ENCODE measurements around the gene CLMP. TPM values are rescaled to one million over a fixed set of nuclear protein-coding genes. Genes with fewer than 3 reads are reported as not detected.

Gene CLMP
- polyA plus RNA-seq, 1 donor (not counting 4 experiments of a cell fraction or from before 2014, with no cell fraction given) = 2.7 TPM

DNA sequence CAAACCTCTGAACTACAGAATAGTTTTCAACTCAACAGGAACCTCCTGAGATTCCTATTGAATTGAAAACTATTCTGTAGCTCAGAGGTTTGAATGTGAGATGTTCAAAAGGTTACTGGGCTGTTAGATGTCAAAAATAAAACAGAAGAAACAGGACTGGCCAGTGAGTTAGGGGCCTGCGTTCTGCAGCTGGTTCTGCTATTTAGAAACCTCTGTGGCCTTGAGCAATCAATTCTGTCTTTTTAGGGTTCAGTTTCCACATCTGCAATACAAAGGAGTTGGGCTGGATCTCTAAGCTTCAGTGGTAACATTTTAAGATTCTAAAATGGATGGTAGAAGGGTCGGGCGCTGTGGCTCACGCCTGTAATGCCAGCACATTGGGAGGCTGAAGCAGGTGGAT, 55.8 kb downstream of the CLMP start:
- Histone ChIP-seq H4K20me1 (ENCODE audit: control insufficient read depth, extremely low read depth, insufficient read depth, low read length) (no peaks in the 10 kb centered on the region), H3K79me2 (ENCODE audit: control insufficient read depth, insufficient read depth, low read length) (no peaks in the 10 kb centered on the region), H3K27me3 (ENCODE audit: control insufficient read depth, extremely low read depth, insufficient read depth, low read length) (no peaks in the 10 kb centered on the region), H2AFZ (ENCODE audit: control insufficient read depth, low read length) (no peak overlapping the region), H3K27ac (ENCODE audit: control insufficient read depth, insufficient read depth, low read length) (no peak overlapping the region), H3K9ac (ENCODE audit: control insufficient read depth, extremely low read depth, insufficient read depth, low read length) (no peak overlapping the region), H3K9me1 (ENCODE audit: control insufficient read depth, extremely low read depth, insufficient read depth, low read length) (no peaks in the 10 kb centered on the region), H3K4me3 (ENCODE audit: control insufficient read depth in 2 of 3, extremely low read depth in 1 of 3, insufficient read depth in 2 of 3, low read depth in 1 of 3, low read length in 3 of 3) (no peak overlapping the region), H3K9me3 (ENCODE audit: control insufficient read depth, low read depth, low read length) (no peaks in the 10 kb centered on the region), H3K4me1 (ENCODE audit: control insufficient read depth, extremely low read depth, insufficient read depth, low read length) (no peaks in the 10 kb centered on the region), H3K36me3 (ENCODE audit: control insufficient read depth in 2 of 2, extremely low read depth in 1 of 2, insufficient read depth in 2 of 2, low read length in 2 of 2) (no peaks in the 10 kb centered on the region), H3K4me2 (ENCODE audit: control insufficient read depth, extremely low read depth, insufficient read depth, low read depth, low read length) (no peak overlapping the region)
- DNase-seq (ENCODE audit: low read depth, low spot score) (no peak), FAIRE-seq (no peak)
- dilution Hi-C loops (cut with MboI; ENCODE audit: extremely low pct_ligation_motif_present, low sequenced_read_pairs) = no loop called here
- TF ChIP-seq, protein P1, sequence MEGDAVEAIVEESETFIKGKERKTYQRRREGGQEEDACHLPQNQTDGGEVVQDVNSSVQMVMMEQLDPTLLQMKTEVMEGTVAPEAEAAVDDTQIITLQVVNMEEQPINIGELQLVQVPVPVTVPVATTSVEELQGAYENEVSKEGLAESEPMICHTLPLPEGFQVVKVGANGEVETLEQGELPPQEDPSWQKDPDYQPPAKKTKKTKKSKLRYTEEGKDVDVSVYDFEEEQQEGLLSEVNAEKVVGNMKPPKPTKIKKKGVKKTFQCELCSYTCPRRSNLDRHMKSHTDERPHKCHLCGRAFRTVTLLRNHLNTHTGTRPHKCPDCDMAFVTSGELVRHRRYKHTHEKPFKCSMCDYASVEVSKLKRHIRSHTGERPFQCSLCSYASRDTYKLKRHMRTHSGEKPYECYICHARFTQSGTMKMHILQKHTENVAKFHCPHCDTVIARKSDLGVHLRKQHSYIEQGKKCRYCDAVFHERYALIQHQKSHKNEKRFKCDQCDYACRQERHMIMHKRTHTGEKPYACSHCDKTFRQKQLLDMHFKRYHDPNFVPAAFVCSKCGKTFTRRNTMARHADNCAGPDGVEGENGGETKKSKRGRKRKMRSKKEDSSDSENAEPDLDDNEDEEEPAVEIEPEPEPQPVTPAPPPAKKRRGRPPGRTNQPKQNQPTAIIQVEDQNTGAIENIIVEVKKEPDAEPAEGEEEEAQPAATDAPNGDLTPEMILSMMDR (optimal IDR thresholded peaks at IDR 0.05 in 1 of 3, IDR thresholded peaks at IDR 0.05 in 1 of 3, conservative IDR thresholded peaks at IDR 0.05 in 1 of 3; ENCODE audit: extremely low read depth in 1 of 3, insufficient read depth in 2 of 3, low read length in 3 of 3) = no peak
- no peak for TF ChIP-seq EZH2 (IDR thresholded peaks at IDR 0.05; ENCODE audit: low read length)

DNA sequence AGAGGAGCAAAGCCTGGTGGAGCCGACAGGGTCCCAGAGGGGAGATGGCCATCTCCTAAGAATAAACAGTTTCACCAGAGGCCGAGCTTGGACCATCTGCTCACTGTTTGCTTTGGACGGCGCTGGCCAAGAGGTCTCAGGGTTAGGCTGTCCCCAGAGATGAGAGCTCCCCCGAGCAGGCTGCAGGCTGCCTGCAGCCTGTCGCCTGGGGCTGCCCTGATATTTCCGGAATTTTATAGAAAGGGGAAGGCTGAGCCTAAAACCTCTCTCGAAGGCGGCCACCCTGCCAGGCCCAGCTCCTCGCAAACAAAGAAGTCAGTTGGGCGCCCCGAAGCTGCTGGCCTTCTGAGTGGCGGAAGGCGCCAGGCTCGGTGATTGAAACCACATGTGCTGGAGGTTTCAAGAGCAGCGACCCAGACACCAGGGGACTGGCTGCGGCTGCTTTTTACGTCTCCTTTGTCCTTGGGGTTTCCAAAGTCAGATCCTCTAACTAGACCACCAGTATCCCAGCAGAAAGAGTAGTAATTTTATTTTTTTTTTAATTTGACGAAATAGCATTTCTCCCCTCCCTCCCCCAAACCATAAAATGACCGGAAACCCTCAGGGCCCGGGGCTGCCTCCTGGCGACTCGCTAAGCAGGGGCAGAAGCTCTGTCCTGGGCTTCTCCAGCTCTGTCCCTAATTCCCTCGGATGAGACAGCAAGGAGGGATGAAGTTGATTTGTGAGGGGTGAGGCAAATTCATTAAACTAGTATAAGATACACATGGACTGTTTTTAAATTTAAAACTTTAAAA, 57.4 kb downstream of the CLMP start:
- Histone ChIP-seq H3K4me2 (ENCODE audit: control insufficient read depth, extremely low read depth, insufficient read depth, low read depth, low read length) (no peak overlapping the region), H3K36me3 (ENCODE audit: control insufficient read depth in 2 of 2, extremely low read depth in 1 of 2, insufficient read depth in 2 of 2, low read length in 2 of 2) (no peaks in the 10 kb centered on the region), H3K27me3 (ENCODE audit: control insufficient read depth, extremely low read depth, insufficient read depth, low read length) (no peaks in the 10 kb centered on the region), H3K4me3 (ENCODE audit: control insufficient read depth in 2 of 3, extremely low read depth in 1 of 3, insufficient read depth in 2 of 3, low read depth in 1 of 3, low read length in 3 of 3) (no peak overlapping the region), H2AFZ (ENCODE audit: control insufficient read depth, low read length) (no peak overlapping the region), H3K9me1 (ENCODE audit: control insufficient read depth, extremely low read depth, insufficient read depth, low read length) (no peaks in the 10 kb centered on the region), H3K9ac (ENCODE audit: control insufficient read depth, extremely low read depth, insufficient read depth, low read length) (no peak overlapping the region), H4K20me1 (ENCODE audit: control insufficient read depth, extremely low read depth, insufficient read depth, low read length) (no peaks in the 10 kb centered on the region), H3K79me2 (ENCODE audit: control insufficient read depth, insufficient read depth, low read length) (no peaks in the 10 kb centered on the region), H3K27ac (ENCODE audit: control insufficient read depth, insufficient read depth, low read length) (no peak overlapping the region), H3K9me3 (ENCODE audit: control insufficient read depth, low read depth, low read length) (no peaks in the 10 kb centered on the region), H3K4me1 (ENCODE audit: control insufficient read depth, extremely low read depth, insufficient read depth, low read length) (no peaks in the 10 kb centered on the region)
- DNase-seq (ENCODE audit: low read depth, low spot score) (no peak), FAIRE-seq (no peak)
- TF ChIP-seq, protein P1 (optimal IDR thresholded peaks at IDR 0.05 in 1 of 3, IDR thresholded peaks at IDR 0.05 in 1 of 3, conservative IDR thresholded peaks at IDR 0.05 in 1 of 3; ENCODE audit: extremely low read depth in 1 of 3, insufficient read depth in 2 of 3, low read length in 3 of 3) = no peak
- TF ChIP-seq EZH2 (IDR thresholded peaks at IDR 0.05; ENCODE audit: low read length) = no peak
- dilution Hi-C loops (cut with MboI; ENCODE audit: extremely low pct_ligation_motif_present, low sequenced_read_pairs) = no loop called here

All from keratinocyte (primary cell).